ENCODE data around the gene GGCT.

DNA sequence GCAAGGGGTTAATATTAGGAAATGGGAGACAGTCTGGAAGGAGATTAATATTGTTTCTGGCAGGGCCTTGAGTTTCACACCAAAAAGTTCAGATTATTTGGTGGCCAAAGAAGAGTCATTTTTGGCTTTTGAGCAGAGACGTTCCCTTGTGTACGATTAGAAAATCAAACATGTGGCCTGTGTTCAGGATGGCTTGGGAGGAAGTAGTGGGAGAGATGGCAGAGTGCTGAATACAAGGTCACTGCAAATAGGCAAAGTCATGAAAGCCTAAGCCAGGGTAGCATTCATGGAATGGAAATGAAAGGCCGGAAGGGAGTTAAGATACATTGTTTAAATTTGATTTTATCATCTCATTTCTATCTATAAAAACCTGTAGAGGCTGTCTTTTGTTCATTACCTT, 9.5 kb upstream of the GGCT start:
- TF ChIP-seq, protein P1, sequence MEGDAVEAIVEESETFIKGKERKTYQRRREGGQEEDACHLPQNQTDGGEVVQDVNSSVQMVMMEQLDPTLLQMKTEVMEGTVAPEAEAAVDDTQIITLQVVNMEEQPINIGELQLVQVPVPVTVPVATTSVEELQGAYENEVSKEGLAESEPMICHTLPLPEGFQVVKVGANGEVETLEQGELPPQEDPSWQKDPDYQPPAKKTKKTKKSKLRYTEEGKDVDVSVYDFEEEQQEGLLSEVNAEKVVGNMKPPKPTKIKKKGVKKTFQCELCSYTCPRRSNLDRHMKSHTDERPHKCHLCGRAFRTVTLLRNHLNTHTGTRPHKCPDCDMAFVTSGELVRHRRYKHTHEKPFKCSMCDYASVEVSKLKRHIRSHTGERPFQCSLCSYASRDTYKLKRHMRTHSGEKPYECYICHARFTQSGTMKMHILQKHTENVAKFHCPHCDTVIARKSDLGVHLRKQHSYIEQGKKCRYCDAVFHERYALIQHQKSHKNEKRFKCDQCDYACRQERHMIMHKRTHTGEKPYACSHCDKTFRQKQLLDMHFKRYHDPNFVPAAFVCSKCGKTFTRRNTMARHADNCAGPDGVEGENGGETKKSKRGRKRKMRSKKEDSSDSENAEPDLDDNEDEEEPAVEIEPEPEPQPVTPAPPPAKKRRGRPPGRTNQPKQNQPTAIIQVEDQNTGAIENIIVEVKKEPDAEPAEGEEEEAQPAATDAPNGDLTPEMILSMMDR (IDR thresholded peaks at IDR 0.05; ENCODE audit: insufficient read depth, low read length) = no peak
- no peak for TF ChIP-seq POLR2AphosphoS5 (IDR thresholded peaks at IDR 0.05; ENCODE audit: low read depth)
- TF ChIP-seq, protein P2, sequence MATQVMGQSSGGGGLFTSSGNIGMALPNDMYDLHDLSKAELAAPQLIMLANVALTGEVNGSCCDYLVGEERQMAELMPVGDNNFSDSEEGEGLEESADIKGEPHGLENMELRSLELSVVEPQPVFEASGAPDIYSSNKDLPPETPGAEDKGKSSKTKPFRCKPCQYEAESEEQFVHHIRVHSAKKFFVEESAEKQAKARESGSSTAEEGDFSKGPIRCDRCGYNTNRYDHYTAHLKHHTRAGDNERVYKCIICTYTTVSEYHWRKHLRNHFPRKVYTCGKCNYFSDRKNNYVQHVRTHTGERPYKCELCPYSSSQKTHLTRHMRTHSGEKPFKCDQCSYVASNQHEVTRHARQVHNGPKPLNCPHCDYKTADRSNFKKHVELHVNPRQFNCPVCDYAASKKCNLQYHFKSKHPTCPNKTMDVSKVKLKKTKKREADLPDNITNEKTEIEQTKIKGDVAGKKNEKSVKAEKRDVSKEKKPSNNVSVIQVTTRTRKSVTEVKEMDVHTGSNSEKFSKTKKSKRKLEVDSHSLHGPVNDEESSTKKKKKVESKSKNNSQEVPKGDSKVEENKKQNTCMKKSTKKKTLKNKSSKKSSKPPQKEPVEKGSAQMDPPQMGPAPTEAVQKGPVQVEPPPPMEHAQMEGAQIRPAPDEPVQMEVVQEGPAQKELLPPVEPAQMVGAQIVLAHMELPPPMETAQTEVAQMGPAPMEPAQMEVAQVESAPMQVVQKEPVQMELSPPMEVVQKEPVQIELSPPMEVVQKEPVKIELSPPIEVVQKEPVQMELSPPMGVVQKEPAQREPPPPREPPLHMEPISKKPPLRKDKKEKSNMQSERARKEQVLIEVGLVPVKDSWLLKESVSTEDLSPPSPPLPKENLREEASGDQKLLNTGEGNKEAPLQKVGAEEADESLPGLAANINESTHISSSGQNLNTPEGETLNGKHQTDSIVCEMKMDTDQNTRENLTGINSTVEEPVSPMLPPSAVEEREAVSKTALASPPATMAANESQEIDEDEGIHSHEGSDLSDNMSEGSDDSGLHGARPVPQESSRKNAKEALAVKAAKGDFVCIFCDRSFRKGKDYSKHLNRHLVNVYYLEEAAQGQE (IDR thresholded peaks at IDR 0.05; ENCODE audit: insufficient replicate concordance, low read depth) = no peak
- no peak for TF ChIP-seq SPI1 (IDR thresholded peaks at IDR 0.05; ENCODE audit: borderline replicate concordance, low read depth)
- TF ChIP-seq GABPA (IDR thresholded peaks at IDR 0.05; ENCODE audit: low read depth) = no peak

Data from HL-60 (cell line).